ENCODE measurements around the gene LAMA3. TPM values are rescaled to one million over a fixed set of nuclear protein-coding genes. Genes with fewer than 3 reads are reported as not detected.

The LAMA3 gene
- total RNA-seq, 1 donor from 2014 or later: 1.9 TPM

DNA sequence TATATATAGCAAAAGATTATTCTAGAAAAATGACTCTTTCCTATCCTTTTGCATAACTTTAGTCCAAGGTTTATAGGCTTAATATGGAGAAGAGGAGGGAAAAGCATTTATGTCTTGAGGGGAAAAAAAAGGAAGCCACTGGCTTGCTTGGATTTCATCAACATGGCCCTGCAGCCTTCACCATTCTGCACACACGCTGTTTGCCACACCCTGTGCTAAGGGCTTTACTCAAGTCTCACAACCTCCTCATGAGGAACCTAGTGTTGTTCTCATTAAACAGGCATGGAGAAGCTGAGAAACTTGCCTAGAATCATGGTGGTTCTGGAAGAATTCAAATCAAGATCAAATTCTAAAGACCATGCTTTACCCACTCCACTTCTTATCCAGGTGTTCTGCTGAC lies 208.0 kb downstream of the LAMA3 start:
- no peaks in the 10 kb centered on the region for H3K9me3 Mint-ChIP-seq (ENCODE audit: low read depth)
- peaks cover 12% of the 10 kb centered on the region for H3K27me3 Mint-ChIP-seq (ENCODE audit: low read depth)
- H3K4me3 Mint-ChIP-seq (ENCODE audit: unreplicated experiment): no peak overlapping the region
- no peak overlapping the region for H3K27ac Mint-ChIP-seq (ENCODE audit: unreplicated experiment)
- H3K36me3 Mint-ChIP-seq (ENCODE audit: low read depth): peaks cover 3% of the 10 kb centered on the region
- no peaks in the 10 kb centered on the region for H3K4me1 Mint-ChIP-seq (ENCODE audit: low read depth)
- DNase-seq (ENCODE audit: low spot score): no peak
- TF ChIP-seq, protein P1, sequence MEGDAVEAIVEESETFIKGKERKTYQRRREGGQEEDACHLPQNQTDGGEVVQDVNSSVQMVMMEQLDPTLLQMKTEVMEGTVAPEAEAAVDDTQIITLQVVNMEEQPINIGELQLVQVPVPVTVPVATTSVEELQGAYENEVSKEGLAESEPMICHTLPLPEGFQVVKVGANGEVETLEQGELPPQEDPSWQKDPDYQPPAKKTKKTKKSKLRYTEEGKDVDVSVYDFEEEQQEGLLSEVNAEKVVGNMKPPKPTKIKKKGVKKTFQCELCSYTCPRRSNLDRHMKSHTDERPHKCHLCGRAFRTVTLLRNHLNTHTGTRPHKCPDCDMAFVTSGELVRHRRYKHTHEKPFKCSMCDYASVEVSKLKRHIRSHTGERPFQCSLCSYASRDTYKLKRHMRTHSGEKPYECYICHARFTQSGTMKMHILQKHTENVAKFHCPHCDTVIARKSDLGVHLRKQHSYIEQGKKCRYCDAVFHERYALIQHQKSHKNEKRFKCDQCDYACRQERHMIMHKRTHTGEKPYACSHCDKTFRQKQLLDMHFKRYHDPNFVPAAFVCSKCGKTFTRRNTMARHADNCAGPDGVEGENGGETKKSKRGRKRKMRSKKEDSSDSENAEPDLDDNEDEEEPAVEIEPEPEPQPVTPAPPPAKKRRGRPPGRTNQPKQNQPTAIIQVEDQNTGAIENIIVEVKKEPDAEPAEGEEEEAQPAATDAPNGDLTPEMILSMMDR (IDR thresholded peaks at IDR 0.05): no peak

DNA sequence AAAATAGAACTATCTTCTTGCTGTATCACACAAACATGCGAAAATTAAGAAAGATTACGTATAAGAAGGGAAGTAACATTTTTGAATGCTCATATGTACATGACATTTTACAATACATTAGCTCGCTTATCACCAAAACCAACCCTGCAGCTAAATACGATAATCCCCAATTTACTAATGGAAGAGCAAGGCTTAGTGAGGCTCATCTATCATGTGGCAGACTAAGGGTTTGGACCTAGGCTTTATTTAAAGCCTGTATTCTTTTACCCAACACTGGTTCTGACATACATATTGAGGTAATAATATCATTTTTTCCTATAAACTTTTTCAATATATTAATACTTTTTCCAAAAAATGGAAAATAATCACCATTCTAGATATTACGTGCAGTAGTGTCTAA lies 208.5 kb downstream of the LAMA3 start:
- no peak overlapping the region for H3K4me3 Mint-ChIP-seq (ENCODE audit: unreplicated experiment)
- no peaks in the 10 kb centered on the region for H3K9me3 Mint-ChIP-seq (ENCODE audit: low read depth)
- TF ChIP-seq, protein P1 (IDR thresholded peaks at IDR 0.05): no peak
- no peaks in the 10 kb centered on the region for H3K4me1 Mint-ChIP-seq (ENCODE audit: low read depth)
- H3K27ac Mint-ChIP-seq (ENCODE audit: unreplicated experiment): no peak overlapping the region
- DNase-seq (ENCODE audit: low spot score): no peak
- peaks cover 3% of the 10 kb centered on the region for H3K36me3 Mint-ChIP-seq (ENCODE audit: low read depth)
- H3K27me3 Mint-ChIP-seq (ENCODE audit: low read depth): peaks cover 12% of the 10 kb centered on the region

DNA sequence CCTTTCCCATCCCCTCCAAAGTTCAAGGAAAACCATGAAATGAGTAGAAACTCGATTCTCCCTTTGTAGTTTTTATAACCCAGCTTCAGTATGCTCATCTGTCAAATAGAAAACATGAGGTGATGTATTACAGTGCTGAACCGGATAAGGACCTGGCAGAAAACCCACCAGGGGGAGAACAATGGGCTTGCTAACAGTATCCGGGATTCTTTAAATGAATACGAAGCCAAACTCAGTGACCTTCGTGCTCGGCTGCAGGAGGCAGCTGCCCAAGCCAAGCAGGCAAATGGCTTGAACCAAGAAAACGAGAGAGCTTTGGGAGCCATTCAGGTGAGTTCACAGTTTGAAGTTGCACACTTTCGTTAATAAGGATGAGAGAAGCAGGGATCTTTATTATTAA lies 211.7 kb downstream of the LAMA3 start:
- TF ChIP-seq, protein P1 (IDR thresholded peaks at IDR 0.05): no peak

DNA sequence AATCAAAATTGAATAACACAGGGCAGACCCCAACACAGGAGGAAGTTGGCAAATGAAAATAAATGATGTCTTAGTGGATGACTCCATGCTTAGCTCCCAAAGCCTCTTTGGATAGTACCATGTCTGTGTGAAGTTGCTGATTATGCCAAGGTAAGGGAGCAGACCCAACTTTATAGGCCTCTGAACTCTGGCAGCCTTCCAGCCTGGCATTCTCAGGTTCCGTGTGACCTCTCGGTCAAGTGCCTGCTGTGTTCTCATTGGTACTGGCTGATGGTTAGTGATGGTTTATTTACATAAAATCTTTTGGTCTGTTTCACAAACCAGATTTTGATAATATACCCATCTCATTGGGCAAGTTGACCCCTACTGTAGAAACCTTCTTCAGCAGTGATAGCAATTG lies 213.1 kb downstream of the LAMA3 start:
- Mint-ChIP-seq H3K4me1 (ENCODE audit: low read depth) (no peaks in the 10 kb centered on the region), H3K9me3 (ENCODE audit: low read depth) (no peaks in the 10 kb centered on the region), H3K36me3 (ENCODE audit: low read depth) (peaks cover 3% of the 10 kb centered on the region), H3K27me3 (ENCODE audit: low read depth) (peaks cover 5% of the 10 kb centered on the region), H3K4me3 (ENCODE audit: unreplicated experiment) (no peak overlapping the region), H3K27ac (ENCODE audit: unreplicated experiment) (no peak overlapping the region)
- TF ChIP-seq, protein P1 (IDR thresholded peaks at IDR 0.05): no peak
- no peak for DNase-seq (ENCODE audit: low spot score)

More for the DNA sequence above, 211.7 kb downstream of the LAMA3 start:
- H3K4me3 Mint-ChIP-seq (ENCODE audit: unreplicated experiment): no peak overlapping the region
- H3K27me3 Mint-ChIP-seq (ENCODE audit: low read depth): peaks cover 9% of the 10 kb centered on the region
- H3K9me3 Mint-ChIP-seq (ENCODE audit: low read depth): no peaks in the 10 kb centered on the region
- H3K4me1 Mint-ChIP-seq (ENCODE audit: low read depth): no peaks in the 10 kb centered on the region
- H3K36me3 Mint-ChIP-seq (ENCODE audit: low read depth): peaks cover 3% of the 10 kb centered on the region
- no peak overlapping the region for H3K27ac Mint-ChIP-seq (ENCODE audit: unreplicated experiment)
- DNase-seq (ENCODE audit: low spot score): no peak

DNA sequence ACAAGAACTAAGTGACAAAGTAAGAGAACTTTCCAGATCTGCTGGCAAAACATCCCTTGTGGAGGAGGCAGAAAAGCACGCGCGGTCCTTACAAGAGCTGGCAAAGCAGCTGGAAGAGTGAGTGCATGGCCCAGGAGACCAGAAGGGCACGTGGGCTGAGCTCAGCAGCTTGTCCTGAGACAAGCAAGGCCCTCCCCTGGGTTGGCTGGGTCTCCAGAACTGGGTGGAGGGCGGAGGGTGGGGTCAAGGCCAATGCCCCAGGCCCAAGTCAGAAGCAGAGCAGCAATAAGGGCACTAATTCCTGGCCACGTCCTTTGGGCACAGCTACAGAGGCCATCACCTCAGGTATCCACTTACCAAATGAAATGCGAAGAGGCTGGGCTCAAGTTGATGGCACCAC lies 214.7 kb downstream of the LAMA3 start:
- H3K4me1 Mint-ChIP-seq (ENCODE audit: low read depth): no peaks in the 10 kb centered on the region
- H3K27me3 Mint-ChIP-seq (ENCODE audit: low read depth): peaks cover 2% of the 10 kb centered on the region

More for the DNA sequence above, 214.7 kb downstream of the LAMA3 start:
- TF ChIP-seq, protein P1 (IDR thresholded peaks at IDR 0.05): no peak
- no peak for DNase-seq (ENCODE audit: low spot score)
- H3K36me3 Mint-ChIP-seq (ENCODE audit: low read depth): peaks cover 2% of the 10 kb centered on the region
- no peak overlapping the region for H3K4me3 Mint-ChIP-seq (ENCODE audit: unreplicated experiment)
- H3K27ac Mint-ChIP-seq (ENCODE audit: unreplicated experiment): no peak overlapping the region
- no peaks in the 10 kb centered on the region for H3K9me3 Mint-ChIP-seq (ENCODE audit: low read depth)

All from chondrocyte (in vitro differentiated cells).